VCaP (cell line): Measurements from ENCODE around the gene HYAL1.
A peak's percentile ranks its signal among the peaks of the same experiment; 100 is the strongest.

Experiments
- H3K27ac ChIP-seq: fragments of 450-650 bp; 2 replicates; pipeline ENCODE4 v1.5.1; 2017
- CTCF ChIP-seq: fragments of 450-650 bp; conservative IDR thresholded peaks from 2 replicates; pipeline ENCODE4 v1.5.1; 2017; ENCODE audit warnings: mild to moderate bottlenecking, moderate library complexity

HYAL1 gene

GRCh38 chr3:50324351-50325112 lies 21.2 kb upstream of the HYAL1 start:
- H3K27ac ChIP-seq = peak overlapping the region; percentile 97; the same call in 1 of the 2 replicates
- TF ChIP-seq CTCF = peak; percentile 95

- TF ChIP-seq CTCF = no peak
- H3K27ac ChIP-seq = peak overlapping the region; percentile 97; the same call in 1 of the 2 replicates
Observed at GRCh38 chr3:50323614-50324199, 20.3 kb upstream of the HYAL1 start.

GRCh38 chr3:50323092-50323600 lies 19.8 kb upstream of the HYAL1 start:
- H3K27ac ChIP-seq = peak overlapping the region; percentile 97; the same call in 1 of the 2 replicates
- no peak for TF ChIP-seq CTCF

- no peak for TF ChIP-seq CTCF
- peak within 1 kb of the TSS; percentile 97 for H3K27ac ChIP-seq
Observed at GRCh38 chr3:50322386-50323091, 19.2 kb upstream of the HYAL1 start, which contains the start of gene HYAL2. Gene HYAL2 (minus strand): TSS chr3:50322745. CDS start chr3:50320489, 2,256 bp downstream.

- TF ChIP-seq CTCF = no peak; the same call in 1 of the 2 replicates
- H3K27ac ChIP-seq = peak overlapping the region; percentile 97
Observed at GRCh38 chr3:50322115-50322385, 18.7 kb upstream of the HYAL1 start.

- H3K27ac ChIP-seq = peak overlapping the region; percentile 97
- TF ChIP-seq CTCF = peak; percentile 74
Observed at GRCh38 chr3:50321336-50322114, 18.2 kb upstream of the HYAL1 start.
